HG02938 (cell line): ENCODE measurements around the gene PIK3R1.

Experiments
- ATAC-seq: cut with Tn5 transposase; IDR thresholded peaks from one replicate; pipeline ENCODE4 v1.9.1; 2021; ENCODE audit warnings: mild to moderate bottlenecking, moderate library complexity; ENCODE audit not compliant: unreplicated experiment

PIK3R1 gene

GRCh38 chr5:68319706-68320412 is 104.3 kb downstream of the PIK3R1 start:
- ATAC-seq, result no peak

- no peak for ATAC-seq
Measured at GRCh38 chr5:68320413-68320986, 104.9 kb downstream of the PIK3R1 start.

- no peak for ATAC-seq
Measured at GRCh38 chr5:68325065-68325580, 109.6 kb downstream of the PIK3R1 start.

- ATAC-seq, result no peak
Measured at GRCh38 chr5:68329554-68330255, 114.1 kb downstream of the PIK3R1 start.

- ATAC-seq, result no peak
Measured at GRCh38 chr5:68330574-68330973, 115.0 kb downstream of the PIK3R1 start.

- ATAC-seq, result peak; percentile 73
Measured at GRCh38 chr5:68331192-68332079, 115.9 kb downstream of the PIK3R1 start.

GRCh38 chr5:68332080-68332451 is 116.5 kb downstream of the PIK3R1 start:
- ATAC-seq, result peak; percentile 6

GRCh38 chr5:68332556-68332955 is 117.0 kb downstream of the PIK3R1 start:
- ATAC-seq, result no peak

- no peak for ATAC-seq
Measured at GRCh38 chr5:68333649-68334552, 118.3 kb downstream of the PIK3R1 start.

- no peak for ATAC-seq
Measured at GRCh38 chr5:68334553-68334886, 119.0 kb downstream of the PIK3R1 start.

- no peak for ATAC-seq
Measured at GRCh38 chr5:68335075-68335474, 119.5 kb downstream of the PIK3R1 start.

- no peak for ATAC-seq
Measured at GRCh38 chr5:68336200-68336599, 120.6 kb downstream of the PIK3R1 start.

GRCh38 chr5:68337235-68337634 is 121.7 kb downstream of the PIK3R1 start:
- no peak for ATAC-seq

- ATAC-seq, result no peak
Measured at GRCh38 chr5:68339921-68340321, 124.4 kb downstream of the PIK3R1 start.

GRCh38 chr5:68341006-68341405 is 125.5 kb downstream of the PIK3R1 start:
- no peak for ATAC-seq

- ATAC-seq, result no peak
Measured at GRCh38 chr5:68342693-68343092, 127.1 kb downstream of the PIK3R1 start.

GRCh38 chr5:68343421-68343826 is 127.9 kb downstream of the PIK3R1 start:
- peak; percentile 76 for ATAC-seq

- no peak for ATAC-seq
Measured at GRCh38 chr5:68344447-68345111, 129.0 kb downstream of the PIK3R1 start.

- ATAC-seq, result no peak
Measured at GRCh38 chr5:68345171-68345570, 129.6 kb downstream of the PIK3R1 start.

- no peak for ATAC-seq
Measured at GRCh38 chr5:68345582-68345981, 130.0 kb downstream of the PIK3R1 start.
